ENCODE data around the gene DAG1. TPM values are rescaled to one million over a fixed set of nuclear protein-coding genes. Genes with fewer than 3 reads are reported as not detected.
A peak's percentile ranks its signal among the peaks of the same experiment; 100 is the strongest.

Gene DAG1
- polyA plus RNA-seq, 3 donors: 3.9 to 5.8 (median 4.2) TPM

DNA sequence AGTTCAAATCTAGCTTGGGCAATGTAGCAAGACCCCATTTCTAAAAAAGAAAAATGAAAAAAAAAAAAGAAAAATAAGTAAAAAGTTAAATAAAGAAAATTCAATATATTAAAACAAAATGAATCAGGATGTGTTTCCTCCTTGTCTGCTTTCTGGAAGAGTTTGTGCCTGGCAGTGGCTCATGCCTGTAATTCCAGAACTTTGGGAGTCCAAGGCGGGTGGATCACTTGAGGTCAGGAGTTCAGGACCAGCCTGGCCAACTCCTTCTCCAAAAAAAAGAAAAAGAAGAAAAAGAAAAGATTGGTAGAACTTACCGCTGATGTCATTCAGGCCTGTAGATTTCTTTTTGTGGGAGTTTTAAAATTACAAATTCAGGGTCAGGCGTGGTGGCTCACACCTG is 36.8 kb downstream of the DAG1 start:
- Mint-ChIP-seq H3K27me3 (ENCODE audit: low read depth in 3 of 3) (peaks cover 0 to 3% (median 0%) of the 10 kb centered on the region in 3 donors), H3K9me3 (peaks cover 0 to under 1% (median 0%) of the 10 kb centered on the region in 7 donors), H3K4me3 (no peak overlapping the region), H3K27ac (no peak overlapping the region), H3K4me1 (peaks cover 2% of the 10 kb centered on the region), H3K36me3 (peaks cover 18 to 21% of the 10 kb centered on the region in 2 donors)
- WGBS (ENCODE audit: insufficient coverage): 100% methylated on average over 1 of the region's 3 CpGs
- Histone ChIP-seq H3K79me2 (ENCODE audit: insufficient read depth, low read length) (no peaks in the 10 kb centered on the region), H3K36me3 (replicated peaks in 1 of 2; ENCODE audit: control insufficient read depth in 1 of 2, insufficient read depth in 2 of 2, low read length in 2 of 2) (peaks cover 17 to 18% of the 10 kb centered on the region in 2 donors), H4K20me1 (ENCODE audit: insufficient read depth, low read length) (peaks cover 9% of the 10 kb centered on the region), H3K4me2 (replicated peaks; ENCODE audit: extremely low read depth, low read length, poor library complexity, severe bottlenecking) (no peak overlapping the region), H3K27ac (ENCODE audit: low read depth in 1 of 2, low read length in 2 of 2) (no peak overlapping the region), H3K27me3 (ENCODE audit: control insufficient read depth in 2 of 2, insufficient read depth in 2 of 2, low read length in 2 of 2) (no peaks in the 10 kb centered on the region), H2AFZ (ENCODE audit: insufficient read depth, low read depth, low read length, poor library complexity, severe bottlenecking) (no peak overlapping the region), H3K4me3 (replicated peaks in 1 of 3; ENCODE audit: low read depth in 2 of 3, low read length in 3 of 3) (no peak overlapping the region), H3K4me1 (ENCODE audit: control insufficient read depth in 1 of 2, insufficient read depth in 2 of 2, low read length in 2 of 2) (no peaks in the 10 kb centered on the region), H3K9ac (ENCODE audit: insufficient read depth, low read length, poor library complexity, severe bottlenecking) (no peak overlapping the region), H3K9me3 (replicated peaks in 1 of 2; ENCODE audit: control insufficient read depth in 1 of 2, insufficient read depth in 1 of 2, low read length in 2 of 2) (no peaks in the 10 kb centered on the region)
- DNase-seq: no peak
- intact Hi-C loops (cut with micrococcal nuclease): no loop called here
- TF ChIP-seq, protein P1, sequence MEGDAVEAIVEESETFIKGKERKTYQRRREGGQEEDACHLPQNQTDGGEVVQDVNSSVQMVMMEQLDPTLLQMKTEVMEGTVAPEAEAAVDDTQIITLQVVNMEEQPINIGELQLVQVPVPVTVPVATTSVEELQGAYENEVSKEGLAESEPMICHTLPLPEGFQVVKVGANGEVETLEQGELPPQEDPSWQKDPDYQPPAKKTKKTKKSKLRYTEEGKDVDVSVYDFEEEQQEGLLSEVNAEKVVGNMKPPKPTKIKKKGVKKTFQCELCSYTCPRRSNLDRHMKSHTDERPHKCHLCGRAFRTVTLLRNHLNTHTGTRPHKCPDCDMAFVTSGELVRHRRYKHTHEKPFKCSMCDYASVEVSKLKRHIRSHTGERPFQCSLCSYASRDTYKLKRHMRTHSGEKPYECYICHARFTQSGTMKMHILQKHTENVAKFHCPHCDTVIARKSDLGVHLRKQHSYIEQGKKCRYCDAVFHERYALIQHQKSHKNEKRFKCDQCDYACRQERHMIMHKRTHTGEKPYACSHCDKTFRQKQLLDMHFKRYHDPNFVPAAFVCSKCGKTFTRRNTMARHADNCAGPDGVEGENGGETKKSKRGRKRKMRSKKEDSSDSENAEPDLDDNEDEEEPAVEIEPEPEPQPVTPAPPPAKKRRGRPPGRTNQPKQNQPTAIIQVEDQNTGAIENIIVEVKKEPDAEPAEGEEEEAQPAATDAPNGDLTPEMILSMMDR (IDR thresholded peaks at IDR 0.05): no peak

DNA sequence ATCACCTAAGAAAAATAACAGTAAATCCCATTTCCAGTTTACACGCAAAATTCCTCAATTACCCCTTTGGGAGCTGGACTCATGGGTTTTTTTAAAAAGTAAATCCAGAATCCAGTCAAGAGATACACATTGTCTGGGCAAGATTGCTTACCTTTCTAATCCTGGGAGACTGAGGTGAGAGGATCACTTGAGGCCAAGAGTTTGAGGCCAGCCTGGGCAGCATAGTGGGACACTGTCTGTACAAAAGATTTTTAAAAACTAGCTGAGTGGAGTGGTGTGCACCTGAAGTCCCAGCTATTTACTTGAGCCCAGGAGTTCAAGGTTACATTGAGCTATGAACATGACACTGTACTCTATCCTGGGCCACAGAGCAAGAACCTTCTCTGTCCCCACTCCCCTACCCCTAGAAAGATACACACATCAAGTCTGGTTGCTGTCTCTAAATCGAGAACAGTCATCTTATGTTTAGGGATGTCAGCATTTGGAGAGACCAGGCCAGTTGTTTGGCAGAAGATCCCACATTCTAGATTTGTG is 39.0 kb downstream of the DAG1 start:
- no peak overlapping the region for H3K4me2 ChIP-seq (replicated peaks; ENCODE audit: extremely low read depth, low read length, poor library complexity, severe bottlenecking)
- H3K36me3 ChIP-seq (replicated peaks in 1 of 2; ENCODE audit: control insufficient read depth in 1 of 2, insufficient read depth in 2 of 2, low read length in 2 of 2): peaks cover 27 to 31% of the 10 kb centered on the region in 2 donors
- no peak overlapping the region for H3K9ac ChIP-seq (ENCODE audit: insufficient read depth, low read length, poor library complexity, severe bottlenecking)
- Mint-ChIP-seq H3K36me3 (peaks cover 23 to 30% of the 10 kb centered on the region in 2 donors), H3K27ac (peak overlapping the region in 1 of 7 donors; percentile 32), H3K9me3 (no peaks in the 10 kb centered on the region), H3K27me3 (ENCODE audit: low read depth in 3 of 3) (peaks cover 0 to 3% (median 0%) of the 10 kb centered on the region in 3 donors), H3K4me1 (no peaks in the 10 kb centered on the region), H3K4me3 (no peak overlapping the region)
- DNase-seq: no peak
- peaks cover 9% of the 10 kb centered on the region for H4K20me1 ChIP-seq (ENCODE audit: insufficient read depth, low read length)
- no peak overlapping the region for H3K27ac ChIP-seq (ENCODE audit: low read depth in 1 of 2, low read length in 2 of 2)
- H3K27me3 ChIP-seq (ENCODE audit: control insufficient read depth in 2 of 2, insufficient read depth in 2 of 2, low read length in 2 of 2): no peaks in the 10 kb centered on the region
- H3K9me3 ChIP-seq (replicated peaks in 1 of 2; ENCODE audit: control insufficient read depth in 1 of 2, insufficient read depth in 1 of 2, low read length in 2 of 2): no peaks in the 10 kb centered on the region
- no peak overlapping the region for H2AFZ ChIP-seq (ENCODE audit: insufficient read depth, low read depth, low read length, poor library complexity, severe bottlenecking)
- no peaks in the 10 kb centered on the region for H3K79me2 ChIP-seq (ENCODE audit: insufficient read depth, low read length)
- no peak overlapping the region for H3K4me3 ChIP-seq (replicated peaks in 1 of 3; ENCODE audit: low read depth in 2 of 3, low read length in 3 of 3)
- no CpG with 5 or more reads among the region's 2 CpGs for WGBS (ENCODE audit: insufficient coverage)
- TF ChIP-seq, protein P1 (IDR thresholded peaks at IDR 0.05): no peak
- H3K4me1 ChIP-seq (ENCODE audit: control insufficient read depth in 1 of 2, insufficient read depth in 2 of 2, low read length in 2 of 2): no peaks in the 10 kb centered on the region
- intact Hi-C loops (cut with micrococcal nuclease): no loop called here

Measured in CD14-positive monocyte (primary cell).